Bronchial epithelial cell (primary cell): Measurements from ENCODE around the gene NTF4. TPM values are rescaled to one million over a fixed set of nuclear protein-coding genes. Genes with fewer than 3 reads are reported as not detected.

ENCODE experiments used
- DNase-seq: peaks from one replicate; pipeline ENCODE4 v3.0.0-alpha.2; 2010; ENCODE audit warnings: low read depth
- FAIRE-seq: peaks from 2 replicates; lab custom pipeline; 2011; peaks lifted over from hg19 to GRCh38; lab: Jason Lieb, UNC
- H3K27me3 ChIP-seq: 2 replicates; pipeline ENCODE4 v1.5.1; 2011; ENCODE audit warnings: low read length; ENCODE audit not compliant: control insufficient read depth, insufficient read depth
- H3K36me3 ChIP-seq: 2 replicates; pipeline ENCODE4 v1.5.1; 2011; ENCODE audit warnings: low read length; ENCODE audit not compliant: control insufficient read depth, insufficient read depth
- H3K4me3 ChIP-seq: 2 replicates; pipeline ENCODE4 v1.5.1; 2011; ENCODE audit warnings: mild to moderate bottlenecking, low read depth, low read length, control low read depth
- total RNA-seq: library from RNA; depleted of rRNA; stranded (reverse); fragments of >200 nt; gene quantifications from 2 replicates; pipeline ENCODE4 v1.2.1, GENCODE V29; 2014
- TF ChIP-seq, protein P1 (sequence below): IDR thresholded peaks from 2 replicates; pipeline ENCODE4 v1.5.1; 2011; ENCODE audit warnings: mild to moderate bottlenecking, moderate library complexity, low read length, control low read depth, inconsistent platforms; ENCODE audit not compliant: insufficient read depth, severe bottlenecking

Gene NTF4
- total RNA-seq, 1 donor from 2014 or later = 3.2 TPM

DNA sequence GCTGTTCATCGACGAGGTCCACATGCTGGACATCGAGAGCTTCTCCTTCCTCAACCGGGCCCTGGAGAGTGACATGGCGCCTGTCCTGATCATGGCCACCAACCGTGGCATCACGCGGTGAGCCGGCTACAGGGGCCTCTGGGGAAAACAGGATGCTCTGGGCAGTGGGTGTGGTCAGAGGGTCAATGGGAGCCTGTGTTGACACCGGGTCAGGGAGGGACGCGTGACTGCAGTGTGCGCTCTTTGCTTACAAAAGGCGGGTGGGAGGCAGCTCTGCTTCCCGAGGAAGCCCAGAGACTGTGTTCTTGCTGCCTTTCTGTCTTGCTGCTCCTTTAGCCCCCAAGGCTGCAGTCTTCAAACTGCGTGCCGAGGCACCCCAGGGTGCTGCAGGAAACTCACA, 53.4 kb downstream of the NTF4 start:
- Histone ChIP-seq H3K4me3 (no peak overlapping the region), H3K36me3 (peaks cover 23% of the 10 kb centered on the region), H3K27me3 (no peaks in the 10 kb centered on the region)
- TF ChIP-seq, protein P1, sequence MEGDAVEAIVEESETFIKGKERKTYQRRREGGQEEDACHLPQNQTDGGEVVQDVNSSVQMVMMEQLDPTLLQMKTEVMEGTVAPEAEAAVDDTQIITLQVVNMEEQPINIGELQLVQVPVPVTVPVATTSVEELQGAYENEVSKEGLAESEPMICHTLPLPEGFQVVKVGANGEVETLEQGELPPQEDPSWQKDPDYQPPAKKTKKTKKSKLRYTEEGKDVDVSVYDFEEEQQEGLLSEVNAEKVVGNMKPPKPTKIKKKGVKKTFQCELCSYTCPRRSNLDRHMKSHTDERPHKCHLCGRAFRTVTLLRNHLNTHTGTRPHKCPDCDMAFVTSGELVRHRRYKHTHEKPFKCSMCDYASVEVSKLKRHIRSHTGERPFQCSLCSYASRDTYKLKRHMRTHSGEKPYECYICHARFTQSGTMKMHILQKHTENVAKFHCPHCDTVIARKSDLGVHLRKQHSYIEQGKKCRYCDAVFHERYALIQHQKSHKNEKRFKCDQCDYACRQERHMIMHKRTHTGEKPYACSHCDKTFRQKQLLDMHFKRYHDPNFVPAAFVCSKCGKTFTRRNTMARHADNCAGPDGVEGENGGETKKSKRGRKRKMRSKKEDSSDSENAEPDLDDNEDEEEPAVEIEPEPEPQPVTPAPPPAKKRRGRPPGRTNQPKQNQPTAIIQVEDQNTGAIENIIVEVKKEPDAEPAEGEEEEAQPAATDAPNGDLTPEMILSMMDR = no peak
- DNase-seq = no peak
- FAIRE-seq = no peak

Other genes with a start within 250 kb of the NTF4 start
- gene HSD17B14, start 228.3 kb downstream of the NTF4 start, total RNA-seq = 1.3 and 1.9 TPM in 2 replicates
- 0.79 and 2.2 TPM in 2 replicates for gene PLEKHA4, start 196.2 kb downstream of the NTF4 start, total RNA-seq
- gene PPP1R15A, start 192.4 kb downstream of the NTF4 start, total RNA-seq = 118 and 168 TPM in 2 replicates
- gene TULP2, start 166.1 kb downstream of the NTF4 start, total RNA-seq = not detected in 2 replicates
- 88.2 and 91.7 TPM in 2 replicates for gene NUCB1, start 164.5 kb downstream of the NTF4 start, total RNA-seq
- 9.2 and 10.8 TPM in 2 replicates for gene DHDH, start 131.1 kb downstream of the NTF4 start, total RNA-seq
- gene BAX, start 109.9 kb downstream of the NTF4 start, total RNA-seq = 64.8 and 68.2 TPM in 2 replicates
- 787 and 1,701 TPM in 2 replicates for gene FTL, start 99.5 kb downstream of the NTF4 start, total RNA-seq
- 25.5 and 28.9 TPM in 2 replicates for gene GYS1, start 71.5 kb downstream of the NTF4 start, total RNA-seq
- 154 and 267 TPM in 2 replicates for gene RUVBL2, start 70.9 kb downstream of the NTF4 start, total RNA-seq
- 0.38 TPM in 1 of 2 replicates, not detected in the other for gene LHB, start 47.7 kb downstream of the NTF4 start, total RNA-seq
- gene CGB3, start 40.5 kb downstream of the NTF4 start, total RNA-seq = not detected in 2 replicates
- not detected in 2 replicates for gene CGB2, start 32.9 kb downstream of the NTF4 start, total RNA-seq
- not detected in 2 replicates for gene CGB1, start 27.9 kb downstream of the NTF4 start, total RNA-seq
- 0.26 and 0.64 TPM in 2 replicates for gene CGB5, start 21.0 kb downstream of the NTF4 start, total RNA-seq
- 0.26 TPM in 1 of 2 replicates, not detected in the other for gene CGB8, start 15.7 kb downstream of the NTF4 start, total RNA-seq
- 1.1 and 1.2 TPM in 2 replicates for gene CGB7, start 7.1 kb downstream of the NTF4 start, total RNA-seq
- gene KCNA7, start 7.9 kb upstream of the NTF4 start, total RNA-seq = not detected in 2 replicates
- gene SNRNP70, start 20.6 kb upstream of the NTF4 start, total RNA-seq = 74.5 and 126 TPM in 2 replicates
- gene LIN7B, start 49.6 kb upstream of the NTF4 start, total RNA-seq = 3.2 and 6.5 TPM in 2 replicates
- 0.53 and 1.9 TPM in 2 replicates for gene C19orf73, start 54.3 kb upstream of the NTF4 start, total RNA-seq
- gene PPFIA3, start 54.7 kb upstream of the NTF4 start, total RNA-seq = 1.3 and 2.2 TPM in 2 replicates
- not detected in 2 replicates for gene HRC, start 90.6 kb upstream of the NTF4 start, total RNA-seq
- gene TRPM4, start 93.0 kb upstream of the NTF4 start, total RNA-seq = 11.1 and 18.6 TPM in 2 replicates